Stimulated activated CD8-positive, alpha-beta memory T cell treated with anti-CD3 and anti-CD28 coated beads, Interleukin-7, amount 100 ng/mL, for 1 hour (primary cell): ENCODE measurements around the gene OTUB2.

Experiments used
- DNase-seq, 2 donors: peaks; one replicate each; pipeline ENCODE4 v3.0.0-alpha.2; 2020; ENCODE audit warnings: low read depth in 2 of 2

OTUB2 gene

GRCh38 chr14:94021416-94022157 is 4.6 kb upstream of the OTUB2 start:
- no peak for DNase-seq

- no peak for DNase-seq
These were observed 3.4 kb upstream of the OTUB2 start for GRCh38 chr14:94022532-94023411.

- no peak for DNase-seq
These were observed 1.6 kb upstream of the OTUB2 start for GRCh38 chr14:94024549-94024948.

- DNase-seq, result no peak
These were observed 420 bp upstream of the OTUB2 start for GRCh38 chr14:94025720-94026119.

- no peak for DNase-seq
These were observed 839 bp downstream of the OTUB2 start for GRCh38 chr14:94026889-94027469.

GRCh38 chr14:94027566-94028449 is 1.7 kb downstream of the OTUB2 start:
- no peak for DNase-seq

- no peak for DNase-seq
These were observed 2.3 kb downstream of the OTUB2 start for GRCh38 chr14:94028450-94028826.

- no peak for DNase-seq
These were observed 3.1 kb downstream of the OTUB2 start for GRCh38 chr14:94029265-94029664.

GRCh38 chr14:94029671-94030203 is 3.6 kb downstream of the OTUB2 start:
- no peak for DNase-seq

- DNase-seq, result no peak
These were observed 4.4 kb downstream of the OTUB2 start for GRCh38 chr14:94030571-94030970.

GRCh38 chr14:94031161-94031882 is 5.2 kb downstream of the OTUB2 start:
- no peak for DNase-seq

GRCh38 chr14:94031883-94032279 is 5.7 kb downstream of the OTUB2 start:
- DNase-seq, result no peak

GRCh38 chr14:94034886-94035285 is 8.7 kb downstream of the OTUB2 start:
- DNase-seq, result no peak

GRCh38 chr14:94036313-94037167 is 10.4 kb downstream of the OTUB2 start:
- DNase-seq, result peak; percentile 38 to 60

GRCh38 chr14:94037954-94038353 is 11.8 kb downstream of the OTUB2 start:
- no peak for DNase-seq

GRCh38 chr14:94038510-94038909 is 12.4 kb downstream of the OTUB2 start:
- DNase-seq, result no peak

- DNase-seq, result no peak
These were observed 12.9 kb downstream of the OTUB2 start for GRCh38 chr14:94038921-94039629.

- DNase-seq, result no peak
These were observed 14.1 kb downstream of the OTUB2 start for GRCh38 chr14:94040247-94040646.

- DNase-seq, result no peak
These were observed 14.7 kb downstream of the OTUB2 start for GRCh38 chr14:94040796-94041195.
